GM12878 (cell line): ENCODE data around the gene PRKCZ. TPM values are rescaled to one million over a fixed set of nuclear protein-coding genes. Genes with fewer than 3 reads are reported as not detected.

ENCODE experiments used
- ATAC-seq: fragments of 200-7000 bp; cut with Tn5 transposase; 3 replicates; pipeline ENCODE4 v1.9.1; 2020; ENCODE audit warnings: mild to moderate bottlenecking, moderate library complexity
- BruUV-seq: library from RNA; stranded (reverse); fragments of 400-500 nt; replicated peaks from 2 replicates; lab custom pipeline; 2021; lab: Mats Ljungman, UMichigan
- CTCF ChIA-PET: fragments of 300-600 bp; sonication (Branson Sonifier 250); formaldehyde crosslinking; extraction: SDS; loops from one replicate; lab custom pipeline; 2021; ENCODE audit warnings: inconsistent platforms; lab: Yijun Ruan, JAX
- POLR2A ChIA-PET: fragments of 350-600 bp; formaldehyde crosslinking; extraction: SDS; loops from one replicate; lab custom pipeline; 2021; ENCODE audit warnings: inconsistent platforms; lab: Charles Lee
- RAD21 ChIA-PET: fragments of 300-600 bp; sonication (Branson Sonifier 250); formaldehyde crosslinking; loops from one replicate; lab custom pipeline; 2023; ENCODE audit warnings: antibody characterized with exemption; ENCODE audit not compliant: unreplicated experiment; lab: Charles Lee
- SMC1A ChIA-PET: fragments of 300-600 bp; sonication (Branson Sonifier 250); formaldehyde crosslinking; loops from one replicate; lab custom pipeline; 2023; ENCODE audit not compliant: unreplicated experiment, uncharacterized antibody; lab: Charles Lee
- DNase-seq: peaks from one replicate; pipeline ENCODE4 v3.0.0-alpha.2; 2011; ENCODE audit warnings: low read depth, low spot score
- FAIRE-seq: peaks from 3 replicates; lab custom pipeline; 2011; peaks lifted over from hg19 to GRCh38; lab: Jason Lieb, UNC
- H2AFZ ChIP-seq: 2 replicates; pipeline ENCODE4 v1.6.0; 2011; ENCODE audit warnings: low read depth, low read length, control low read depth; ENCODE audit not compliant: control insufficient read depth
- H3K27ac ChIP-seq: 2 replicates; pipeline ENCODE4 v1.5.1; 2011; ENCODE audit warnings: control low read depth; ENCODE audit not compliant: control insufficient read depth, insufficient read depth
- H3K27me3 ChIP-seq, 2 experiments: replicated peaks in 1 of 2; 2 replicates each; pipeline versions ENCODE4 v1.6.0 to v1.6.1; 2011; ENCODE audit warnings: low read length in 1 of 2; ENCODE audit not compliant: control insufficient read depth in 2 of 2, insufficient read depth in 2 of 2
- H3K36me3 ChIP-seq, 2 experiments: 2 replicates each; pipeline ENCODE4 v1.5.1; 2011; ENCODE audit warnings: low read length in 1 of 2; ENCODE audit not compliant: control insufficient read depth in 2 of 2, insufficient read depth in 2 of 2
- H3K4me1 ChIP-seq: 2 replicates; pipeline ENCODE4 v1.6.1; 2011; ENCODE audit warnings: mild to moderate bottlenecking, low read length, moderate library complexity, mixed read lengths; ENCODE audit not compliant: control insufficient read depth, insufficient read depth
- H3K4me2 ChIP-seq: 2 replicates; pipeline ENCODE4 v1.6.0; 2011; ENCODE audit warnings: control low read depth; ENCODE audit not compliant: control insufficient read depth, insufficient read depth
- H3K4me3 ChIP-seq: fragments of 200-600 bp; sonication (generic); 2 replicates; pipeline ENCODE4 v1.5.1; 2016
- H3K79me2 ChIP-seq: 2 replicates; pipeline ENCODE4 v1.6.0; 2011; ENCODE audit warnings: low read length; ENCODE audit not compliant: control insufficient read depth, insufficient read depth
- H3K9ac ChIP-seq: 2 replicates; pipeline ENCODE4 v1.8.0; 2011; ENCODE audit warnings: low read length, control low read depth, mixed read lengths; ENCODE audit not compliant: control insufficient read depth, insufficient read depth
- H3K9me3 ChIP-seq: replicated peaks from 3 replicates; pipeline ENCODE4 v1.5.1; 2011; ENCODE audit warnings: mild to moderate bottlenecking, low read length; ENCODE audit not compliant: control insufficient read depth, insufficient read depth
- H4K20me1 ChIP-seq: 2 replicates; pipeline ENCODE4 v1.6.0; 2011; ENCODE audit not compliant: control insufficient read depth, insufficient read depth
- CBX3 ChIP-seq: fragments of 200-600 bp; sonication (generic); IDR thresholded peaks from 2 replicates; pipeline ENCODE4 v1.6.1; 2016; ENCODE audit warnings: low read depth, borderline replicate concordance
- CREB1 ChIP-seq: IDR thresholded peaks from 2 replicates; pipeline ENCODE4 v1.6.1; 2012; ENCODE audit warnings: low read depth, mild to moderate bottlenecking, inconsistent platforms
- ESRRA ChIP-seq: IDR thresholded peaks from 2 replicates; pipeline ENCODE4 v1.6.1; 2012; ENCODE audit warnings: mild to moderate bottlenecking, low read length, improper control_type of control experiment
- HDAC6 ChIP-seq: fragments of 200-600 bp; sonication (generic); IDR thresholded peaks from one replicate; pipeline ENCODE4 v1.8.0; 2017; ENCODE audit warnings: antibody characterized with exemption; ENCODE audit not compliant: unreplicated experiment
- IKZF2 ChIP-seq, 2 experiments: fragments of 450-650 bp; IDR thresholded peaks; 2 replicates each; pipeline ENCODE4 v1.6.1; 2017; ENCODE audit warnings: mild to moderate bottlenecking in 2 of 2, moderate library complexity in 2 of 2
- MXI1 ChIP-seq: fragments of 150-350 bp; IDR thresholded peaks from 2 replicates; pipeline ENCODE4 v1.6.1; 2011; ENCODE audit warnings: low read depth, mild to moderate bottlenecking, inconsistent platforms, low read length, improper control_type of control experiment
- NFXL1 ChIP-seq: fragments of 450-650 bp; IDR thresholded peaks from 2 replicates; pipeline ENCODE4 v1.6.1; 2017; ENCODE audit warnings: antibody characterized with exemption, mild to moderate bottlenecking, borderline replicate concordance
- NFYB ChIP-seq: IDR thresholded peaks from 2 replicates; pipeline ENCODE4 v1.6.1; 2011; ENCODE audit warnings: low read depth, mild to moderate bottlenecking, low read length, improper control_type of control experiment, moderate library complexity; ENCODE audit not compliant: insufficient read depth
- NR2C2 ChIP-seq: IDR thresholded peaks from 2 replicates; pipeline ENCODE4 v1.6.1; 2011; ENCODE audit warnings: borderline replicate concordance, low read depth; ENCODE audit not compliant: control insufficient read depth, insufficient read length
- SP1 ChIP-seq: IDR thresholded peaks from one replicate; pipeline ENCODE4 v1.6.1; 2011; ENCODE audit warnings: low read depth, low read length
- TBL1XR1 ChIP-seq: IDR thresholded peaks from 2 replicates; pipeline ENCODE4 v1.6.1; 2012; ENCODE audit warnings: low read depth, low read length, improper control_type of control experiment
- ZNF24 ChIP-seq: fragments of 450-650 bp; IDR thresholded peaks from 2 replicates; pipeline ENCODE4 v1.6.1; 2017; ENCODE audit warnings: antibody characterized with exemption, mild to moderate bottlenecking
- ZNF274 ChIP-seq: IDR thresholded peaks from one replicate; pipeline ENCODE4 v1.8.0; 2011; ENCODE audit not compliant: insufficient read length, insufficient read depth
- ZNF384 ChIP-seq: IDR thresholded peaks from 2 replicates; pipeline ENCODE4 v1.6.1; 2012; ENCODE audit warnings: low read depth, mild to moderate bottlenecking, low read length, improper control_type of control experiment, borderline replicate concordance
- WGBS: methylation state at CpG from one replicate; pipeline ENCODE4 v1.1.6; 2016; ENCODE audit warnings: low lambda C conversion rate; ENCODE audit not compliant: insufficient replicate concordance, insufficient coverage; ENCODE audit errors: missing lambda C conversion rate; 5-methylcytosine and 5-hydroxymethylcytosine counted together
- in situ Hi-C: fragments of 300-500 bp; cut with MboI; formaldehyde crosslinking; loops from 9 replicates; pipeline ENCODE4 v1.14.3; 2018; ENCODE audit warnings: mixed read lengths
- intact Hi-C: fragments of 100-400 bp; cut with micrococcal nuclease; formaldehyde crosslinking; loops from one replicate; pipeline ENCODE4 v1.14.2; 2022; ENCODE audit not compliant: unreplicated experiment
- polyA plus RNA-seq, 11 experiments: library from polyadenylated mRNA; depleted of rRNA in 4 of 11; unstranded in 6 of 11; stranded (reverse) in 5 of 11; fragments of >200 nt; fragmentation: Nextera tagmentation in 4 of 11; fragmentation: Illumina TruSeq in 1 of 11; extraction: Ambion mirVana in 4 of 11; extraction: Trizol in 1 of 11; gene quantifications; 1 replicate in 1 of 11; 2 replicates in 10 of 11; pipeline versions ENCODE4 v1.2.1 to v1.2.3, GENCODE V29; 2011 to 2016; ENCODE audit warnings: inconsistent platforms in 2 of 11, missing spikeins in 2 of 11, low read depth in 1 of 11
- total RNA-seq, 4 experiments: library from RNA; depleted of rRNA in 3 of 4; stranded (reverse); fragments of >200 nt in 3 of 4; fragmentation: Illumina TruSeq in 1 of 4; extraction: Trizol in 1 of 4; gene quantifications; 2 replicates each; pipeline versions ENCODE4 v1.2.1 to v1.2.3, GENCODE V29; 2013 to 2021
- TF ChIP-seq, protein P1 (sequence below): IDR thresholded peaks from 2 replicates; pipeline ENCODE4 v1.6.1; 2011; ENCODE audit warnings: mild to moderate bottlenecking, low read depth, low read length, moderate library complexity; ENCODE audit not compliant: insufficient replicate concordance
- TF ChIP-seq, protein P2 (sequence below): IDR thresholded peaks from 2 replicates; pipeline ENCODE4 v1.6.1; 2011; ENCODE audit warnings: low read depth, mild to moderate bottlenecking, low read length, moderate library complexity, borderline replicate concordance; ENCODE audit errors: extremely low read depth
- TF ChIP-seq, protein P3 (sequence below): IDR thresholded peaks from 2 replicates; pipeline ENCODE4 v1.6.1; 2011; ENCODE audit warnings: low read depth, low read length, improper control_type of control experiment, borderline replicate concordance

Gene PRKCZ
- total and polyA plus RNA-seq, 10 of the 15 experiments (the other 5 are each of a cell fraction or from before 2014, with no cell fraction given): 0.05 to 1.9 (median 0.64) TPM; not detected in 1

DNA sequence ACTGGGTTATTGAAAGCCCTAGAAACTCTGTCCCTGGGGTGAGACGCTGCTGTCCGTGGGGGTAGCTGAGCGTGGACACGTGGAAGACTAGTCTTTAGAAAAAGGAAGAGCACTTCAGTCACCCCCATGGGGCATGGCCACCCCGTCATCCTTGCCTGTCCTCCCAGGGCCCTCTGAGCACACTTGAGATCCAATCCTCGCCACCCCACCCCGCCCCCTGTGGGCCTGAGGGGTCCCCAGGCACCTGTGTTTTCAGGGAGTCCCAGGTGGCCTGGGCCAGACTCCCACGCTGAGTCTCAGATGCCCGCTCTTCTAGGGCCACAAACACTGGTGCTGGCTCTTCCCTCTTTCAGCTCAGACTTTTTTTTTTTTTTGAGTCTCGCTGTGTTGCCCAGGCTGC, 2.5 kb downstream of the PRKCZ start:
- ChIA-PET CTCF (no interaction called here), SMC1A (no interaction called here), POLR2A (no interaction called here), RAD21 (no interaction called here)
- H3K4me1 ChIP-seq: no peaks in the 10 kb centered on the region
- in situ Hi-C loops (no loop called here), intact Hi-C loops (no loop called here)
- no peak overlapping the region for H3K4me2 ChIP-seq
- TF ChIP-seq, protein P1, sequence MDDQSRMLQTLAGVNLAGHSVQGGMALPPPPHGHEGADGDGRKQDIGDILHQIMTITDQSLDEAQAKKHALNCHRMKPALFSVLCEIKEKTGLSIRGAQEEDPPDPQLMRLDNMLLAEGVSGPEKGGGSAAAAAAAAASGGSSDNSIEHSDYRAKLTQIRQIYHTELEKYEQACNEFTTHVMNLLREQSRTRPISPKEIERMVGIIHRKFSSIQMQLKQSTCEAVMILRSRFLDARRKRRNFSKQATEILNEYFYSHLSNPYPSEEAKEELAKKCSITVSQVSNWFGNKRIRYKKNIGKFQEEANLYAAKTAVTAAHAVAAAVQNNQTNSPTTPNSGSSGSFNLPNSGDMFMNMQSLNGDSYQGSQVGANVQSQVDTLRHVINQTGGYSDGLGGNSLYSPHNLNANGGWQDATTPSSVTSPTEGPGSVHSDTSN: no peak
- no peak for TF ChIP-seq TBL1XR1
- TF ChIP-seq ZNF384: no peak
- no peak for TF ChIP-seq NFXL1
- TF ChIP-seq IKZF2 (IDR thresholded peaks at IDR 0.05): no peak
- no peak for TF ChIP-seq CREB1
- TF ChIP-seq MXI1: no peak
- WGBS: 46% methylated on average over 9 of the region's 10 CpGs
- no peak for FAIRE-seq
- BruUV-seq: no TSS peak
- no peak overlapping the region for H3K9ac ChIP-seq
- H3K79me2 ChIP-seq: no peaks in the 10 kb centered on the region
- H3K27me3 ChIP-seq: no peaks in the 10 kb centered on the region
- H3K9me3 ChIP-seq: no peaks in the 10 kb centered on the region
- H3K36me3 ChIP-seq: no peaks in the 10 kb centered on the region
- H4K20me1 ChIP-seq: no peaks in the 10 kb centered on the region
- ATAC-seq: no peak
- no peak overlapping the region for H2AFZ ChIP-seq
- H3K27ac ChIP-seq: no peak overlapping the region
- H3K4me3 ChIP-seq: no peak overlapping the region
- DNase-seq: no peak

DNA sequence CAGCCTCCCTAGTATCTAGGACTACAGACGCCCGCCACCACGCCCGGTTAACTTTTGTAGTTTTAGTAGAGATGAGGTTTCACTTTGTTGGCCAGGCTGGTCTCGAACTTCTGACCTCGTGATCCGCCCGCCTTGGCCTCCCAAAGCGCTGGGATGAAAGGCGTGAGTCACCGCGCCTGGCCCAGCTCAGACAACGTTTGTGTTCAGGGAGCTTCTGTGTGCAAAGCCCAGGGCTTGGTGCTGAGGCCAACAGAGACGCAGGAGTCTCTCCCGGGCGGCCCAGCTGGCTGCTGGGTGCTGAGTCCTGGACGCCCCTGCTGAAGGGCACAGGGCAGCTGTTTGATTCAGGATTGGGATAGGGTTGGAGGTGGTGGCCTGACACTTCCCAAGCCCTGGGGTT, 3.0 kb downstream of the PRKCZ start:
- H3K27me3 ChIP-seq: no peaks in the 10 kb centered on the region
- DNase-seq: no peak
- TF ChIP-seq, protein P2, sequence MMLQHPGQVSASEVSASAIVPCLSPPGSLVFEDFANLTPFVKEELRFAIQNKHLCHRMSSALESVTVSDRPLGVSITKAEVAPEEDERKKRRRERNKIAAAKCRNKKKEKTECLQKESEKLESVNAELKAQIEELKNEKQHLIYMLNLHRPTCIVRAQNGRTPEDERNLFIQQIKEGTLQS: no peak
- TF ChIP-seq NFYB: no peak
- TF ChIP-seq TBL1XR1: no peak
- no peak for TF ChIP-seq ZNF274
- TF ChIP-seq SP1: no peak
- no peak for TF ChIP-seq ESRRA
- TF ChIP-seq CBX3: no peak
- TF ChIP-seq NR2C2: no peak
- no peak for TF ChIP-seq ZNF24
- TF ChIP-seq HDAC6: no peak
- TF ChIP-seq, protein P3, sequence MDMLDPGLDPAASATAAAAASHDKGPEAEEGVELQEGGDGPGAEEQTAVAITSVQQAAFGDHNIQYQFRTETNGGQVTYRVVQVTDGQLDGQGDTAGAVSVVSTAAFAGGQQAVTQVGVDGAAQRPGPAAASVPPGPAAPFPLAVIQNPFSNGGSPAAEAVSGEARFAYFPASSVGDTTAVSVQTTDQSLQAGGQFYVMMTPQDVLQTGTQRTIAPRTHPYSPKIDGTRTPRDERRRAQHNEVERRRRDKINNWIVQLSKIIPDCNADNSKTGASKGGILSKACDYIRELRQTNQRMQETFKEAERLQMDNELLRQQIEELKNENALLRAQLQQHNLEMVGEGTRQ: no peak
- no peaks in the 10 kb centered on the region for H4K20me1 ChIP-seq
- 67% methylated on average over 17 of the region's 17 CpGs for WGBS
- intact Hi-C loops: no loop called here
- H3K4me2 ChIP-seq: no peak overlapping the region
- H3K27ac ChIP-seq: no peak overlapping the region
- CTCF ChIA-PET: no interaction called here
- H3K4me3 ChIP-seq: no peak overlapping the region
- RAD21 ChIA-PET: no interaction called here
- no peaks in the 10 kb centered on the region for H3K79me2 ChIP-seq
- SMC1A ChIA-PET: no interaction called here
- H2AFZ ChIP-seq: no peak overlapping the region
- in situ Hi-C loops: no loop called here
- H3K4me1 ChIP-seq: no peaks in the 10 kb centered on the region
- BruUV-seq: no TSS peak
- H3K9me3 ChIP-seq: no peaks in the 10 kb centered on the region
- ATAC-seq: no peak
- no peak overlapping the region for H3K9ac ChIP-seq
- POLR2A ChIA-PET: no interaction called here
- no peaks in the 10 kb centered on the region for H3K36me3 ChIP-seq
- no peak for FAIRE-seq
